Osteoblast (primary cell): Measurements from ENCODE around the gene SYT17. TPM values are rescaled to one million over a fixed set of nuclear protein-coding genes. Genes with fewer than 3 reads are reported as not detected.

Source experiments
- DNase-seq: peaks from one replicate; pipeline ENCODE4 v3.0.0; 2011; ENCODE audit warnings: low spot score, mixed read lengths; ENCODE audit not compliant: insufficient read length; ENCODE audit errors: missing footprints
- H2AFZ ChIP-seq: 2 replicates; pipeline ENCODE4 v1.6.0; 2011; ENCODE audit warnings: mild to moderate bottlenecking, low read length
- H3K27ac ChIP-seq: 2 replicates; pipeline ENCODE4 v1.5.1; 2011; ENCODE audit warnings: mild to moderate bottlenecking, low read depth, low read length, moderate library complexity
- H3K27me3 ChIP-seq: 2 replicates; pipeline ENCODE4 v1.6.0; 2012; ENCODE audit warnings: mild to moderate bottlenecking, control low read depth, inconsistent platforms, low read length, moderate library complexity; ENCODE audit not compliant: insufficient read depth
- H3K36me3 ChIP-seq: 2 replicates; pipeline ENCODE4 v1.5.1; 2011; ENCODE audit warnings: mild to moderate bottlenecking, low read length, control low read depth, moderate library complexity; ENCODE audit not compliant: insufficient read depth
- H3K4me1 ChIP-seq: 2 replicates; pipeline ENCODE4 v1.5.1; 2011; ENCODE audit warnings: mild to moderate bottlenecking, low read length, control low read depth, moderate library complexity; ENCODE audit not compliant: insufficient read depth
- H3K4me2 ChIP-seq: 2 replicates; pipeline ENCODE4 v1.6.0; 2011; ENCODE audit warnings: mild to moderate bottlenecking, low read length; ENCODE audit not compliant: insufficient read depth
- H3K4me3 ChIP-seq: fragments of 200-600 bp; sonication (generic); 3 replicates; pipeline ENCODE4 v1.5.1; 2012; ENCODE audit warnings: mild to moderate bottlenecking, low read length, inconsistent platforms; ENCODE audit not compliant: insufficient read depth
- H3K79me2 ChIP-seq: 2 replicates; pipeline ENCODE4 v1.6.0; 2012; ENCODE audit warnings: mild to moderate bottlenecking, low read length, control low read depth, inconsistent platforms; ENCODE audit not compliant: insufficient read depth
- H3K9me3 ChIP-seq: 2 replicates; pipeline ENCODE4 v1.5.1; 2011; ENCODE audit warnings: low read depth, low read length, control low read depth
- H4K20me1 ChIP-seq: 2 replicates; pipeline ENCODE4 v1.6.0; 2012; ENCODE audit warnings: mild to moderate bottlenecking, low read length, control low read depth; ENCODE audit not compliant: insufficient read depth
- CTCF ChIP-seq: IDR thresholded peaks from 2 replicates; pipeline ENCODE4 v1.5.1; 2011; ENCODE audit warnings: mild to moderate bottlenecking, low read depth, low read length, moderate library complexity; ENCODE audit errors: extremely low read depth
- total RNA-seq: library from RNA; depleted of rRNA; stranded (reverse); fragments of >200 nt; gene quantifications from 2 replicates; pipeline ENCODE4 v1.2.3, GENCODE V29; 2012

Gene SYT17
- total RNA-seq, 1 donor = under 0.01 TPM

- no peak for TF ChIP-seq CTCF
- H3K9me3 ChIP-seq = no peaks in the 10 kb centered on the region
- H3K4me3 ChIP-seq = no peak overlapping the region
- H3K4me2 ChIP-seq = no peak overlapping the region
- H3K79me2 ChIP-seq = no peaks in the 10 kb centered on the region
- H3K27ac ChIP-seq = no peak overlapping the region
- H3K36me3 ChIP-seq = no peaks in the 10 kb centered on the region
- DNase-seq = no peak
- H4K20me1 ChIP-seq = no peaks in the 10 kb centered on the region
- no peak overlapping the region for H2AFZ ChIP-seq
- no peaks in the 10 kb centered on the region for H3K4me1 ChIP-seq
- H3K27me3 ChIP-seq = no peaks in the 10 kb centered on the region
Observed at GRCh38 chr16:19210280-19210924, 42.4 kb downstream of the SYT17 start.

- H2AFZ ChIP-seq = no peak overlapping the region
- no peak overlapping the region for H3K27ac ChIP-seq
Observed at GRCh38 chr16:19210968-19211367, 42.9 kb downstream of the SYT17 start.

DNA sequence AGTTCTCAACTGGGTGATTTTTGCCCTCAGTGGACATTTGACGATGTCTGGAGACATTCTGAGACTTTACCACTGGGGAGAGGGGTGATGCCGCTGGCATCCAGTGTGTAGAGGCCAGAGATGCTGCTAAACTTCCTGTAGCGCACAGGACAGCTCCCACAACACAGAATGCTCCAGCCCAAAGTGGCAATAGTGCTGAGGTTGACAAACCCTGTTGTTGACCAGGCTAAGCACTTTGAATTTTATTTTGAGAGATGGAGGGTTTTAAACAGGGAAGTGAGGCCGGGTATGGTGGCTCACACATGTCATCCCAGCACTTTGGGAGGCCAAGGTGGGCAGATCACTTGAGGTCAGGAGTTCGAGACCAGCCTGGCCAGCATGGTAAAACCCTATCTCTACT lies 44.0 kb downstream of the SYT17 start:
- Histone ChIP-seq H3K4me2 (no peak overlapping the region), H3K9me3 (no peaks in the 10 kb centered on the region), H3K27me3 (no peaks in the 10 kb centered on the region), H2AFZ (no peak overlapping the region), H3K4me1 (no peaks in the 10 kb centered on the region), H4K20me1 (no peaks in the 10 kb centered on the region), H3K4me3 (no peak overlapping the region), H3K36me3 (no peaks in the 10 kb centered on the region), H3K79me2 (no peaks in the 10 kb centered on the region), H3K27ac (no peak overlapping the region)
- TF ChIP-seq CTCF = no peak
- no peak for DNase-seq

More at GRCh38 chr16:19210968-19211367, 42.9 kb downstream of the SYT17 start:
- Histone ChIP-seq H3K36me3 (no peaks in the 10 kb centered on the region), H3K4me3 (no peak overlapping the region), H3K4me1 (no peaks in the 10 kb centered on the region), H3K79me2 (no peaks in the 10 kb centered on the region), H3K27me3 (no peaks in the 10 kb centered on the region), H4K20me1 (no peaks in the 10 kb centered on the region), H3K4me2 (no peak overlapping the region), H3K9me3 (no peaks in the 10 kb centered on the region)
- no peak for DNase-seq
- TF ChIP-seq CTCF = no peak

- H3K36me3 ChIP-seq = no peaks in the 10 kb centered on the region
- no peak overlapping the region for H3K27ac ChIP-seq
- no peaks in the 10 kb centered on the region for H3K9me3 ChIP-seq
- no peak for TF ChIP-seq CTCF
- no peak for DNase-seq
- no peaks in the 10 kb centered on the region for H3K4me1 ChIP-seq
- H3K4me2 ChIP-seq = no peak overlapping the region
- no peak overlapping the region for H2AFZ ChIP-seq
- no peaks in the 10 kb centered on the region for H3K79me2 ChIP-seq
- H4K20me1 ChIP-seq = no peaks in the 10 kb centered on the region
- H3K4me3 ChIP-seq = no peak overlapping the region
- no peaks in the 10 kb centered on the region for H3K27me3 ChIP-seq
Observed at GRCh38 chr16:19213885-19214284, 45.8 kb downstream of the SYT17 start.
